GM19043 (cell line): Measurements from ENCODE around the gene SLC39A5.
"Not testable (repeated sequence)": the region's sequence is repeated elsewhere in the genome, so short reads cannot be mapped to it uniquely, and the experiment has no call there.

ENCODE experiments used
- ATAC-seq: cut with Tn5 transposase; IDR thresholded peaks from one replicate; pipeline ENCODE4 v1.9.1; 2021; ENCODE audit warnings: low read depth; ENCODE audit not compliant: unreplicated experiment

The SLC39A5 gene

GRCh38 chr12:56242986-56243385 is 13.1 kb downstream of the SLC39A5 start:
- ATAC-seq = no peak

- no peak for ATAC-seq
Measured at GRCh38 chr12:56243731-56244181, 13.9 kb downstream of the SLC39A5 start.

- ATAC-seq = no peak
Measured at GRCh38 chr12:56244494-56244893, 14.6 kb downstream of the SLC39A5 start.

GRCh38 chr12:56247923-56248322 is 18.1 kb downstream of the SLC39A5 start:
- ATAC-seq = no peak

DNA sequence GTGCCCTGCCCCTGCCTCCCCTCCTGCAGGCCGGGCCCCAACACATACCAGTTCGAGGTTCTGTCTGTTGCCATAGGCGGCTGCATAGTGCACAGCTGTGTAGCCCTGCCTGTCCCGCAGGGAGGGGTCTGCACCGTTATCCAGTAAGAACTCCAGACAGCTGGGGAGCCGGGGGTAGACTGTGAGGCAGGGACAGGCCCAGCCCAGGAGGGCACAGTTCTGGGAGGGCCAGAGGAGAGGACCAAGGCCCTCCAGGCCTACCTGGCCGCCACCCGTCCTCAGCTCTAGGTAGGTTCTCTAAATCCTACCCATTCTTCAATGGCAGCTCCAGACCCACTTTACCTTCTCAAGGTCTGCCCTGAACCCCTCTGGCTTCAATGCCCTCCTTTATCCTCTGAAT is 18.9 kb downstream of the SLC39A5 start:
- no peak for ATAC-seq

DNA sequence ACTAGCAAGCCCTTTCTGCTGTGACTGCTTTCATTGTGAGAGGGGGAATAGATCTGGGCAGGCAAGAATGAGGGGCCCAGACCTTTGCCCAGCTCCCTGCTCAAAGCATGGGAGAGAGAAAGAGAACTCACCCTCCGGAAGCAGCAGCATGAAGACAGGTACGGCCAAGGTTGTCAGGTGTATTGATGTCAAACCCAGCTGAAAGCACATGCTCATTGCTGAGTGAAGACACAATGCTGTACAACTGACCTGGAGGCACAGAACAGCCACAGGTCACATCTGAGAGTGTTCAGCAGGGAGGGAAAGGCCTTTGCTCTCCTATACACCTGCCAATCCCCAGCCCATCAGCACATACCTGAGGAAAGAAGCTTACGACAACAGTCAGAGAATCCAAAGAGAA is 22.8 kb downstream of the SLC39A5 start:
- no peak for ATAC-seq

DNA sequence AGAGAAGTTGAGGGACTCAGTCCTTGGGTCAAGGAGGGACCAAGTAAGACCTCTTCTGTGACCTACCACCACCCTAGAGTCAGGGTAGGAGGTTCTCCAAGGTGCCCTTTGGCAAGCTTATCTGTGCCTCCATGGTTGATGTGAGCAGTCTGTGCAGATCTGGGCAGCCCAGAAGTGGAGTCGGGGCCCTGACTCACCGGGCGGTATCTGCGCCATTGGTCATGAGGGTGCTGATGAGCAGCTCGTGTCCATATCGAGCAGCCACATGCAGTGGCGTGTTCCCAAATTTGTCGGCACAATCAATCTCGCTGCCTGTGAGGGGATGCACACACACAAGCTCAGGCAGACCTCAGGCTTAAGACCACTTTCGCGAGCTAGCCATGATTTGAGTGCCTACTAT is 23.2 kb downstream of the SLC39A5 start:
- no peak for ATAC-seq

DNA sequence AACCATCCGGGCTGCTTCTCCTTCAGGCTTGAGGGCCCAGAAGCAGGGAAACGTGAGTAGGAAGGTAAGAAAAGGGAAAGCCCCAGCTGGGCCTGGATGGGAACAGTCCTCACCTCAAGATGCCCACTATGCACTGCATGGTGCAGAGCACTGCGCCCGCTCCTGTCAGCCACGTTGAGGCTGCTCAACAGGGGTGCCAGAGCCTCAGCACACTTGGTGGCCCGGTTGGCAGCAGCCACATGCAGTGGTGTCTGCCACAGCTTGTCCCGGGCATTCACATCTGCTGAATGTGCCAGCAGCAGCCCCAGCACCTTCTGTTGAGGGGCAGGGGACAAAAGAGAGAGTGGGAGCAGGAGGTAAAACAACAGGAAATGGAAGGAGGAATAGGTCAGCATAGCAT is 25.8 kb downstream of the SLC39A5 start:
- no peak for ATAC-seq

GRCh38 chr12:56256326-56256960 is 26.6 kb downstream of the SLC39A5 start:
- ATAC-seq = no peak

GRCh38 chr12:56257071-56257470 is 27.2 kb downstream of the SLC39A5 start:
- no peak for ATAC-seq

DNA sequence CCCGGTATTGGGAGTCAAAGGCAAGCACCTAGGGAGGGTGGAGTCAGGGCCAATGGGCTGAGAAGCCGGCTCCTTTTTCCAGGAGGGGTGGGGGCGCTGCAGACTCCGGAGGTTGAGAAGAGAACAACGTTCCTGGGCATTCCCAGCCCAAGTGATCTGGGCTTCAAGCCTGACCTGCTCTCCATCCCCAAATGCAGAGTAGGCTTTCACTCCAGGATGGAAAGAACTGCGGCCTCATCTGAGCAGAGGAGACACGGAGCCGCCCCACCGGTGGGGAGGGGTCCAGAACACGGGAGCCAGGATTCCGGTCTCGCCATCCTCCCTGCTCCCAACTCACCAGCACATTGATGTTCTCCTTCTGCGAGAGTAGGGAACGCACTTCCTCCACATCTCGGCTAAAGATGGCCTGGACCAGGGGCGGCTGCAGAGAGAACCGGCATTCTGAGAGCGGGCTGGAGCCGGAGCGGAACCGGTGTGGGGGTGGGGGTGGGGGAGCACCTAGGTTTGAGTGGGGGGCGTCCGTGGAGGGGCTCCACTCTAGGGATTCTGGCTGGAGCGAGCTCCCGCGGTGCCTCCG is 27.7 kb downstream of the SLC39A5 start:
- ATAC-seq = peak; percentile 11

- ATAC-seq = peak; percentile 89
Measured at GRCh38 chr12:56258068-56258819, 28.4 kb downstream of the SLC39A5 start, which contains the start of gene ANKRD52. Gene ANKRD52 (minus strand): TSS chr12:56258384. CDS start chr12:56258269, 115 bp downstream.

DNA sequence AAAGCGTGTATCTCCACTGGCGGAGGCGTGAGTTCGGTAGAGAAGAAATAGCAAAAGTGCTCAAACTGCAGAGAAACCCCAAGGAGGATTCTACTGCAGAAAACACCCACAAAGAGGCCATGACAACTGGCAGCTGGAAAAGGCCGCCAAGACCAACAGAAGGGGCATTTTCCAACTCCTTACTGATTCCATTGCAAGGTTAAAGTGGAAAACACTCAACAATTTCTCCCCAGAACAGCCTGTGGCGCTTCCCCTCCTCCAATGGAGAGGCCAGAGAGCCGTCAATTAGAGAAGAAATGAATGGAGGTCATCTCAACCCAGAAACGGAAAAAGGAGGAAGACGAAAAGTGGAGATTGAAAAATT is 29.0 kb downstream of the SLC39A5 start:
- no peak for ATAC-seq

DNA sequence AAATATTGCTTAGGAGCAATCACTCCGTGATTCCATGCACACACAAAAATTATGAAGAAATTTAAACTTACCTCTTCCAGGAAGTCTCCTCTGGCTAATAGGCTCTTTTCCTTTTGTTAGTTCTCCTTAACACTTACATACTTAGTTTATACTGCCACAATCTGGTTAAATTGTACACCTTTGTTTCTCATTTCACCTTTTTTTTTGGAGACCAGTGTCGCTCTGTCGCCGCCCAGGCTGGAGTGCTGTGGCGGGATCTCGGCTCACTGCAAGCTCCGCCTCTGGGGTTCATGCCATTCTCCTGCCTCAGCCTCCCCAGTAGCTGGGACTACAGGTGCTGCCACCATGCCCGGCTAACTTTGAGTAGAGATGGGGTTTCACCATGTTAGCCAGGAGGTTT is 30.5 kb downstream of the SLC39A5 start:
- no peak for ATAC-seq

DNA sequence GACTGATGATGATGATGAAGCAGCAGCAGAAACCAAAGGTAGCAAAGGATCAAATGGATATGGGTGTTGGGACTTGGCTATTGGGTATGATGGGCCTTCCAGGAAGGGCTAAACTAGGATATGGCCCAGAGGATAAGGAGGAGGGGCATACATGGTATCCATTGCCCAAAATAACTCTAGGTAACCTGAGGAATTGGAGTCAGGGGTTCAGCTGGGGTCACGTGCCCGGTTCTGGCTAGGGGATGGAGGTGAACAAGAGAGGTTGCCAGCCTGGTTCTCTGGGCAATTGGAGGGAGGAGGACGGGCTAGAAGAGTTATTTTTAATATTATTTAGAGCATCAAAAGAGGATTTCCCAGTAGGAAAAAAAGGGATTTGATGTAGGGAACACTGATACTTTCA is 31.1 kb downstream of the SLC39A5 start:
- ATAC-seq = no peak

GRCh38 chr12:56261503-56262232 is 31.8 kb downstream of the SLC39A5 start:
- no peak for ATAC-seq

DNA sequence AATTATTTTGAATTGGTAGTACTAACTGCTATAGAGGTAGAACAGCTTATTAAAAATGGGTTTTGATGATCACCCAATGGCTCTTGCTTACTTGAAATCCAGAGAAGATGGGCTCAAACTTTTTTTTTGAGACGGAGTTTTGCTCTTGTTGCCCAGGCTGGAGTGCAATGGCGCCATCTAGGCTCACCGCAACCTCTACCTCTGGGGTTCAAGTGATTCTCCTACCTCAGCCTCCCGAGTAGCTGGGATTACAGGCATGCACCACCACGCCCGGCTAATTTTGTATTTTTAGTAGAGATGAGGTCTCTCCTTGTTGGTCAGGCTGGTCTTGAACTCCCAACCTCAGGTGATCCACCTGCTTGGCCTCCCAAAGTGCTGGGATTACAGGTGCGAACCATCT is 33.1 kb downstream of the SLC39A5 start:
- ATAC-seq = not testable (repeated sequence)

DNA sequence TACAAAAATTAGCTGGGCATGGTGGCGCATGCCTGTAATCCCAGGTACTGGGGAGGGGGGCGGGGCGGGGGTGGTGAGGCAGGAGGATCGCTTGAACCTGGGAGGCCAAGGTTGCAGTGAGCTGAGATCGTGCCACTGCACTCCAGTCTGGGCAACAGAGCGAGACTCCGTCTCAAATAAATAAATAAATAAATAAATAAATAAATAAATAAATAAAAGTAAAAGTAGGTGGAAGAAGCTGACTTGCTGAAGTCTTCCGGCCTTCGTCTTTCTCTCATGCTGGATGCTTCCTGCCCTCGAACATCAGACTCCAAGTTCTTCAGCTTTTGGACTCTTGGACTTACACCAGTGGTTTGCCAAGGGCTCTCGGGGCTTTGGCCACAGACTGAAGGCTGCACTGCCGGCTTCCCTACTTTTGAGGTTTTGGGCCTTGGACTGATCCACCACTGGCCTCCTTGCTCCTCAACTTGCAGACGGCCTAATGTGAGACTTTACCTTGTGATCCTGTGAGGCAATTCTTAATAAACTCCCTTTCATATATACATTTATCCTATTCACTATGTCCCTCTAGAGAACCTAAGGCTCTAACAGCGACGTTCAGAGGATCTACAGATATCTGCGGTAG is 36.3 kb downstream of the SLC39A5 start:
- ATAC-seq = not testable (repeated sequence)

- ATAC-seq = peak; percentile 86
Measured at GRCh38 chr12:56266693-56267442, 37.0 kb downstream of the SLC39A5 start, which contains the start of gene COQ10A. Gene COQ10A (plus strand): TSS chr12:56266942. CDS start chr12:56267119, 177 bp downstream.
